DND-41 (cell line): ENCODE data around the gene NR5A1.

Experiments used
- CTCF ChIP-seq: IDR thresholded peaks from 2 replicates; pipeline ENCODE4 v1.5.1; 2012; ENCODE audit warnings: borderline replicate concordance, low read length, moderate library complexity, mild to moderate bottlenecking; ENCODE audit not compliant: poor library complexity, severe bottlenecking; ENCODE audit errors: extremely low read depth
- EZH2 ChIP-seq: IDR thresholded peaks from 3 replicates; pipeline ENCODE4 v1.6.1; 2012; ENCODE audit warnings: borderline replicate concordance, low read depth, mild to moderate bottlenecking, moderate library complexity, low read length, inconsistent platforms; ENCODE audit not compliant: severe bottlenecking

GRCh38 chr9:124511426-124511840 is 4.2 kb upstream of the NR5A1 start:
- TF ChIP-seq CTCF (no peak), EZH2 (no peak)
